Testis (tissue), 2 donors: Measurements from ENCODE around the gene USP15.

Source experiments
- POLR2A ChIP-seq: fragments of 450-650 bp; IDR thresholded peaks from one replicate; pipeline ENCODE4 v1.6.1; 2017; ENCODE audit warnings: antibody characterized with exemption, mild to moderate bottlenecking, moderate library complexity
- TF ChIP-seq, protein P1 (sequence below), 3 experiments: fragments of 450-650 bp in 2 of 3; fragments of 200-600 bp in 1 of 3; sonication (generic) in 1 of 3; IDR thresholded peaks; one replicate each; pipeline ENCODE4 v1.5.1; 2016 to 2019; ENCODE audit warnings: antibody characterized with exemption in 3 of 3, mild to moderate bottlenecking in 2 of 3, moderate library complexity in 1 of 3

GRCh38 chr12:62429457-62429856 lies 169.3 kb downstream of the USP15 start:
- TF ChIP-seq, protein P1, sequence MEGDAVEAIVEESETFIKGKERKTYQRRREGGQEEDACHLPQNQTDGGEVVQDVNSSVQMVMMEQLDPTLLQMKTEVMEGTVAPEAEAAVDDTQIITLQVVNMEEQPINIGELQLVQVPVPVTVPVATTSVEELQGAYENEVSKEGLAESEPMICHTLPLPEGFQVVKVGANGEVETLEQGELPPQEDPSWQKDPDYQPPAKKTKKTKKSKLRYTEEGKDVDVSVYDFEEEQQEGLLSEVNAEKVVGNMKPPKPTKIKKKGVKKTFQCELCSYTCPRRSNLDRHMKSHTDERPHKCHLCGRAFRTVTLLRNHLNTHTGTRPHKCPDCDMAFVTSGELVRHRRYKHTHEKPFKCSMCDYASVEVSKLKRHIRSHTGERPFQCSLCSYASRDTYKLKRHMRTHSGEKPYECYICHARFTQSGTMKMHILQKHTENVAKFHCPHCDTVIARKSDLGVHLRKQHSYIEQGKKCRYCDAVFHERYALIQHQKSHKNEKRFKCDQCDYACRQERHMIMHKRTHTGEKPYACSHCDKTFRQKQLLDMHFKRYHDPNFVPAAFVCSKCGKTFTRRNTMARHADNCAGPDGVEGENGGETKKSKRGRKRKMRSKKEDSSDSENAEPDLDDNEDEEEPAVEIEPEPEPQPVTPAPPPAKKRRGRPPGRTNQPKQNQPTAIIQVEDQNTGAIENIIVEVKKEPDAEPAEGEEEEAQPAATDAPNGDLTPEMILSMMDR (IDR thresholded peaks at IDR 0.05), result no peak
- TF ChIP-seq POLR2A, result no peak
